ENCODE data around the gene LYRM7. TPM values are rescaled to one million over a fixed set of nuclear protein-coding genes. Genes with fewer than 3 reads are reported as not detected.
"Not testable (repeated sequence)": the region's sequence is repeated elsewhere in the genome, so short reads cannot be mapped to it uniquely, and the experiment has no call there.

LYRM7 gene
- total RNA-seq, result 10 to 100 TPM in 1 of 4 donors, 1 to 10 TPM in 3; 6.4 to 10.7 (median 9.0) TPM
- polyA plus RNA-seq, result 10 to 100 TPM in 1 of 3 donors, 1 to 10 TPM in 2; 5.7 to 11.8 (median 8.4) TPM

DNA sequence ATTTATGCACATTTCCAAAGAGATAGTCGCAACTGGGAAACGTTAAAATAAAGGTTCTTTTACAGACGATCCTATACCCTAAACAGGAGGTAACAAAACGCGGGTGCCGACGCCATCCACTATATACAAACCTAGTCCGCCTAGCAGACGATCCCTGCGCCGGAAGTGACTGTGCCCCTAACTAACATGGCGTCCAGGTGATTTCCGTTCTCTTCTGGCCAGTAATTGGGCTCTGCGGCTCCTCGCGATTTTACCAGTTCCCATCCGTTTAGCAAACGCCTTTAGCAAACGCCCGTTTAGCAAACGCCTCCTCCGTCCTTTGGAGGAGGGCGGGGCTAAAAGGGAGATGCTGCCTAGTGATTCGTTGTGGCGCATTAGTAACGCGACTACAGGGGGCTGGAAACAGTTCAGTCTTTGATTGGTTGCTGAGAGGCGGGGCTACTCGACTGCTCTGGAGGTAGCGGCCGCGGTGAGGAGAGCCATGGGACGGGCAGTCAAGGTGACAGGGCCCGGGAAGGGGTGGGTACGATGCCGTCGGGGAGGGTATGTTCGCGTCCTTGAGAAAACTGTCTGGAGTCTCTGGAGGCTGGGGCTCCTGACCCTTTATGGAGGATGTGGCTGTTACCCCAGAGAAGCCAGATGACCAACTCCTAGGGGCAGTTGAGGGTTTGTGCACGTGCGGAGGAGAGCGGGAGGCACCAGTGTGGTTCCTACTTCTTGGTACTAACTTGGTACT is at the start of gene LYRM7:
TSS of gene LYRM7 (plus strand) at position 405 of the 736 bp plus-strand sequence. CDS start at position 482, 77 bp downstream.
- H3K4me3 ChIP-seq, result peak within 1 kb of the TSS; percentile 50 to 66 (median 62)
- H3K27me3 ChIP-seq, result no peaks in the 10 kb centered on the region
- H3K27ac ChIP-seq, result peak within 1 kb of the TSS; percentile 70 to 85 (median 83)
- intact Hi-C loops (cut with DNase I), result loop anchor here (2.0 to 10.0 kb wide), 2 partner anchors 94 to 464 kb away; partner anchors contain the start of genes CDC42SE2 and RAPGEF6
- no peaks in the 10 kb centered on the region for H3K9me3 ChIP-seq
- peak; percentile 41 to 58 for TF ChIP-seq POLR2A (IDR thresholded peaks at IDR 0.05)
- TF ChIP-seq POLR2AphosphoS5 (IDR thresholded peaks at IDR 0.05), result peak; percentile 56 to 92 (median 88)
- TF ChIP-seq, protein P1, sequence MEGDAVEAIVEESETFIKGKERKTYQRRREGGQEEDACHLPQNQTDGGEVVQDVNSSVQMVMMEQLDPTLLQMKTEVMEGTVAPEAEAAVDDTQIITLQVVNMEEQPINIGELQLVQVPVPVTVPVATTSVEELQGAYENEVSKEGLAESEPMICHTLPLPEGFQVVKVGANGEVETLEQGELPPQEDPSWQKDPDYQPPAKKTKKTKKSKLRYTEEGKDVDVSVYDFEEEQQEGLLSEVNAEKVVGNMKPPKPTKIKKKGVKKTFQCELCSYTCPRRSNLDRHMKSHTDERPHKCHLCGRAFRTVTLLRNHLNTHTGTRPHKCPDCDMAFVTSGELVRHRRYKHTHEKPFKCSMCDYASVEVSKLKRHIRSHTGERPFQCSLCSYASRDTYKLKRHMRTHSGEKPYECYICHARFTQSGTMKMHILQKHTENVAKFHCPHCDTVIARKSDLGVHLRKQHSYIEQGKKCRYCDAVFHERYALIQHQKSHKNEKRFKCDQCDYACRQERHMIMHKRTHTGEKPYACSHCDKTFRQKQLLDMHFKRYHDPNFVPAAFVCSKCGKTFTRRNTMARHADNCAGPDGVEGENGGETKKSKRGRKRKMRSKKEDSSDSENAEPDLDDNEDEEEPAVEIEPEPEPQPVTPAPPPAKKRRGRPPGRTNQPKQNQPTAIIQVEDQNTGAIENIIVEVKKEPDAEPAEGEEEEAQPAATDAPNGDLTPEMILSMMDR (IDR thresholded peaks at IDR 0.05), result peak in 1 of 4 experiments; percentile 9
- no peak for TF ChIP-seq EP300 (IDR thresholded peaks at IDR 0.05)
- peaks cover 0 to 22% (median 13%) of the 10 kb centered on the region in 4 donors for H3K4me1 ChIP-seq
- no peaks in the 10 kb centered on the region for H3K36me3 ChIP-seq
- peak; percentile 98 for DNase-seq
- WGBS, 2 donors, result 0% methylated on average over 42 of the region's 42 CpGs

DNA sequence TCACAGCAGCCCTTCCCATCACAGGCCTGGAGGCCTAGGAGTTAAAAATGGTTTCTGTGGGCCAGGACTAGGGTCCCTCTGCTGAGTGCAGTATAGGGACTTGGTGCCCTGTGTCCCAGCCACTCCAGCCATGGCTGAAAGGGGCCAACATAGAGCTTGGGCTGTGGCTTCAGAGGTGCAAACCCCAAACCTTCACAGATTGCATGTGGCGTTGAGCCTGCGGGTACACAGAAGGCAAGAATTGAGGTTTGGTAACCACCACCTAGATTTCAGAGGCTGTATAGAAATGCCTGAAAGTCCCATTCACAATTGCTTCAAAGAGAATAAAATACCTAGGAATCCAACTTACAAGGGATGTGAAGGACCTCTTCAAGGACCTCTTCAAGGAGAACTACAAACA is 43.5 kb upstream of the LYRM7 start:
- H3K36me3 ChIP-seq; H3K27me3 ChIP-seq; H3K9me3 ChIP-seq; DNase-seq; H3K4me1 ChIP-seq; intact Hi-C loops (cut with DNase I); H3K4me3 ChIP-seq; H3K27ac ChIP-seq: not testable (repeated sequence)
- 98 to 99% methylated on average over 2 of the region's 2 CpGs for WGBS, 2 donors

DNA sequence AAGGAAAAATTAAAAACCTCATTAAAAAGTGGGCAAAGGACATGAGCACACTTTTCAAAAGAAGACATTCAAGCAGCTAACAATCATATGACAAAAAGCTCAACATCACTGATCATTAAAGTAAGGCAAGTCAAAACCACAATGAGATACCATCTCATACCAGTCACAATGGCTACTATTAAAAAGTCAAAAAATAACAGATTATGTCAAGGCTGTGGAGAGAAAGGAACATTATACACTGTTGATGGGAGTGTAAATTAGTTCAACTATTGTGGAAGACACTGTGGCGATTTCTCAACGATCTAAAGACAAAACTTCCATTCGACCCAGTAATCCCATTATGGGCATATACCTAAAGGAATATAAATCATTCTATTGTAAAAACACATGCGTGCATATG is 41.4 kb upstream of the LYRM7 start:
- H3K9me3 ChIP-seq, result peaks cover 0 to 4% (median 0%) of the 10 kb centered on the region in 4 donors
- H3K36me3 ChIP-seq, result no peaks in the 10 kb centered on the region
- TF ChIP-seq POLR2A (IDR thresholded peaks at IDR 0.05) (no peak), POLR2AphosphoS5 (IDR thresholded peaks at IDR 0.05) (no peak), EP300 (IDR thresholded peaks at IDR 0.05) (no peak)
- TF ChIP-seq, protein P1 (IDR thresholded peaks at IDR 0.05), result no peak
- no peaks in the 10 kb centered on the region for H3K4me1 ChIP-seq
- intact Hi-C loops (cut with DNase I), result no loop called here
- H3K4me3 ChIP-seq, result no peak overlapping the region
- no peaks in the 10 kb centered on the region for H3K27me3 ChIP-seq
- DNase-seq, result no peak
- 90 to 91% methylated on average over 4 of the region's 4 CpGs for WGBS, 2 donors
- H3K27ac ChIP-seq, result no peak overlapping the region

DNA sequence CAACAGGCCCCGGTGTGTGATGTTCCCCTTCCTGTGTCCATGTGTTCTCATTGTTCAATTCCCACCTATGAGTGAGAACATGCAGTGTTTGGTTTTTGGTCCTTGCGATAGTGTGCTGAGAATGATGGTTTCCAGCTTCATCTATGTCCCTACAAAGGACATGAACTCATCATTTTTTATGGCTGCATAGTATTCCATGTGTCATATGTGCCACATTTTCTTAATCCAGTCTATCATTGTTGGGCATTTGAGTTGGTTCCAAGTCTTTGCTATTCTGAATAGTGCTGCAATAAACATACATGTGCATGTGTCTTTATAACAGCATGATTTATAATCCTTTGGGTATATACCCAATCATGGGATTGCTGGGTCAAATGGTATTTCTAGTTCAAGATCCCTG is 37.7 kb upstream of the LYRM7 start:
- H3K4me3 ChIP-seq; DNase-seq; H3K36me3 ChIP-seq; H3K27ac ChIP-seq; intact Hi-C loops (cut with DNase I); H3K9me3 ChIP-seq; H3K27me3 ChIP-seq; H3K4me1 ChIP-seq: not testable (repeated sequence)
- 98% methylated on average over 1 of the region's 2 CpGs for WGBS, 2 donors

DNA sequence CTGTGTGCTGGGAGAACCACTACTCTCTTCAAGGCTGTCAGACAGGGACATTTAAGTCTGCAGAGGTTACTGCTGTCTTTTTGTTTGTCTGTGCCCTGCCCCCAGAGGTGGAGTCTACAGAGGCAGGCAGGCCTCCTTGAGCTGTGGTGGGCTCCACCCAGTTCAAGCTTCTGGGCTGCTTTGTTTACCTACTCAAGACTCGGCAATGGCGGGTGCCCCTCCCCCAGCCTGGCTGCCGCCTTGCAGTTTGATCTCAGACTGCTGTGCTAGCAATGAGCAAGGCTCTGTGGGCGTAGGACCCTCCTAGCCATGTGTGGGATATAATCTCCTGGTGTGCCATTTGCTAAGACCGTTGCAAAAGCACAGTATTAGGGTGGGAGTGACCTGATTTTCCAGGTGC is 32.3 kb upstream of the LYRM7 start:
- H3K27me3 ChIP-seq; DNase-seq; H3K9me3 ChIP-seq; intact Hi-C loops (cut with DNase I); H3K4me1 ChIP-seq; H3K27ac ChIP-seq; H3K36me3 ChIP-seq; H3K4me3 ChIP-seq: not testable (repeated sequence)
- 65 to 76% methylated on average over 5 of the region's 5 CpGs for WGBS, 2 donors

DNA sequence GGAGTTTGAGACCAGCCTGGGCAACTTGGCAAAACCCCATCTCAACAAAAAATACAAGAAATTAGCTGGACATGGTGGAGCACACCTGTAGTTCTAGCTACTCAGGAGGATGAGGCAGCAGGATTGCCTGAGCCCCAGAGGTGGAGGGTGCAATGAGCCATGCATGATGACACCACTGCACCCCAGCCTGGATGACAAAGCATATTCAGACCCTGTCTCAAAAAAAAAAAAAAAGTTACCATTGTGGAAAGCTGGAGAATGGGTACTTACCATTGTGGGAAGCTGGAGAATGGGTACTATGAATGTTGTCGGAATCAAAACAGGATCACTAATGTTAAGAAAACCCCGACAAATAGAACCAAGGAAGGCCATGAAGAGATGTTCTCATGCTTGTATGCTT is 31.4 kb upstream of the LYRM7 start:
- TF ChIP-seq POLR2A (IDR thresholded peaks at IDR 0.05), result no peak
- TF ChIP-seq, protein P1 (IDR thresholded peaks at IDR 0.05), result no peak
- H3K27ac ChIP-seq, result no peak overlapping the region
- no peaks in the 10 kb centered on the region for H3K27me3 ChIP-seq
- no peak overlapping the region for H3K4me3 ChIP-seq
- H3K9me3 ChIP-seq, result no peaks in the 10 kb centered on the region
- no peaks in the 10 kb centered on the region for H3K36me3 ChIP-seq
- no peak for DNase-seq
- H3K4me1 ChIP-seq, result no peaks in the 10 kb centered on the region
- 98% methylated on average over 2 of the region's 2 CpGs for WGBS, 2 donors
- intact Hi-C loops (cut with DNase I), result no loop called here
